Kidney (tissue), 14 donors: ENCODE results near the gene RASA3. TPM values are rescaled to one million over a fixed set of nuclear protein-coding genes. Genes with fewer than 3 reads are reported as not detected.

Experiments used
- DNase-seq, 5 donors: peaks; one replicate each; pipeline ENCODE4 v3.0.0-alpha.2; 2013 to 2020
- FAIRE-seq: peaks from 2 replicates; lab custom pipeline; 2012; peaks lifted over from hg19 to GRCh38; lab: Jason Lieb, UNC
- H3K27ac ChIP-seq, 2 donors: one replicate each; pipeline ENCODE4 v1.7.0; 2013; ENCODE audit warnings: low read depth in 2 of 2, low read length in 2 of 2, inconsistent platforms in 1 of 2
- H3K27me3 ChIP-seq: one replicate; pipeline ENCODE4 v1.7.1; 2013; ENCODE audit warnings: low read length, inconsistent platforms; ENCODE audit not compliant: control insufficient read depth, insufficient read depth
- H3K36me3 ChIP-seq, 3 donors: one replicate each; pipeline versions ENCODE4 v1.7.0 to v1.7.1; 2013; ENCODE audit warnings: low read length in 3 of 3, control low read depth in 1 of 3, inconsistent platforms in 1 of 3; ENCODE audit not compliant: insufficient read depth in 3 of 3, control insufficient read depth in 2 of 3
- H3K4me1 ChIP-seq, 3 donors: one replicate each; pipeline versions ENCODE4 v1.7.0 to v1.7.1; 2013; ENCODE audit warnings: low read length in 3 of 3, inconsistent platforms in 1 of 3, low read depth in 1 of 3; ENCODE audit not compliant: control insufficient read depth in 2 of 3, insufficient read depth in 2 of 3
- H3K4me3 ChIP-seq, 3 donors: one replicate each; pipeline versions ENCODE4 v1.7.0 to v1.8.1; 2013; ENCODE audit warnings: low read length in 3 of 3, control low read depth in 1 of 3, inconsistent platforms in 1 of 3
- H3K9ac ChIP-seq, 3 donors: one replicate each; pipeline versions ENCODE4 v1.7.0 to v1.7.1; 2013; ENCODE audit warnings: low read length in 3 of 3, control low read depth in 1 of 3, inconsistent platforms in 1 of 3
- H3K9me3 ChIP-seq, 3 donors: one replicate each; pipeline versions ENCODE4 v1.7.0 to v1.7.1; 2013; ENCODE audit warnings: low read length in 3 of 3, control low read depth in 1 of 3, inconsistent platforms in 1 of 3; ENCODE audit not compliant: control insufficient read depth in 2 of 3, insufficient read depth in 1 of 3
- intact Hi-C: fragments of 100-400 bp; cut with DNase I; formaldehyde crosslinking; loops from one replicate; pipeline ENCODE4 v1.11.1; 2022
- polyA plus RNA-seq: library from polyadenylated mRNA; stranded (reverse); fragments of 350-450 nt; fragmentation: Illumina TruSeq; extraction: RNeasy Lipid Tissue Mini Kit (QIAGEN cat#74804); gene quantifications from one replicate; pipeline ENCODE4 v1.2.3, GENCODE V29; 2014; ENCODE audit warnings: low read depth, low replicate concordance; ENCODE audit not compliant: insufficient read depth
- total RNA-seq: library from RNA; stranded (reverse); fragmentation: NEBNext Ultra II Directional; extraction: Animal tissue kit (Norgen Biotek cat#: 25700); gene quantifications from one replicate; pipeline ENCODE4 v1.2.1, GENCODE V29; 2021
- TF ChIP-seq, protein P1 (sequence below): IDR thresholded peaks from 3 replicates; pipeline ENCODE4 v1.5.1; 2012; ENCODE audit warnings: mild to moderate bottlenecking, moderate library complexity, borderline replicate concordance; ENCODE audit not compliant: insufficient read depth; ENCODE audit errors: extremely low read depth
- donor health status: control.
- donor health status: control.
- donor health status: control.
- donor health status: control.
- donor health status: control.
- donor health status: DM: yes; HTN: yes; CAD: no.
- donor health status: Normal renal cell carcinoma (clear cell type).

Gene RASA3
- total and polyA plus RNA-seq, 2 donors from 2014 or later = 4.2 to 28.8 TPM

- Histone ChIP-seq H3K9ac (no peak overlapping the region), H3K4me3 (no peak overlapping the region), H3K9me3 (no peaks in the 10 kb centered on the region), H3K27ac (no peak overlapping the region), H3K27me3 (no peaks in the 10 kb centered on the region), H3K36me3 (no peaks in the 10 kb centered on the region), H3K4me1 (no peaks in the 10 kb centered on the region)
- no peak for FAIRE-seq
- peak in 1 of 5 donors; percentile 55 for DNase-seq
- TF ChIP-seq, protein P1, sequence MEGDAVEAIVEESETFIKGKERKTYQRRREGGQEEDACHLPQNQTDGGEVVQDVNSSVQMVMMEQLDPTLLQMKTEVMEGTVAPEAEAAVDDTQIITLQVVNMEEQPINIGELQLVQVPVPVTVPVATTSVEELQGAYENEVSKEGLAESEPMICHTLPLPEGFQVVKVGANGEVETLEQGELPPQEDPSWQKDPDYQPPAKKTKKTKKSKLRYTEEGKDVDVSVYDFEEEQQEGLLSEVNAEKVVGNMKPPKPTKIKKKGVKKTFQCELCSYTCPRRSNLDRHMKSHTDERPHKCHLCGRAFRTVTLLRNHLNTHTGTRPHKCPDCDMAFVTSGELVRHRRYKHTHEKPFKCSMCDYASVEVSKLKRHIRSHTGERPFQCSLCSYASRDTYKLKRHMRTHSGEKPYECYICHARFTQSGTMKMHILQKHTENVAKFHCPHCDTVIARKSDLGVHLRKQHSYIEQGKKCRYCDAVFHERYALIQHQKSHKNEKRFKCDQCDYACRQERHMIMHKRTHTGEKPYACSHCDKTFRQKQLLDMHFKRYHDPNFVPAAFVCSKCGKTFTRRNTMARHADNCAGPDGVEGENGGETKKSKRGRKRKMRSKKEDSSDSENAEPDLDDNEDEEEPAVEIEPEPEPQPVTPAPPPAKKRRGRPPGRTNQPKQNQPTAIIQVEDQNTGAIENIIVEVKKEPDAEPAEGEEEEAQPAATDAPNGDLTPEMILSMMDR = no peak
- intact Hi-C loops = loop anchor here (5.0 kb wide), 1 partner anchor 270 kb away; no protein-coding TSS in a partner anchor
Measured at GRCh38 chr13:113952151-113952982, 180.1 kb downstream of the RASA3 start.

DNA sequence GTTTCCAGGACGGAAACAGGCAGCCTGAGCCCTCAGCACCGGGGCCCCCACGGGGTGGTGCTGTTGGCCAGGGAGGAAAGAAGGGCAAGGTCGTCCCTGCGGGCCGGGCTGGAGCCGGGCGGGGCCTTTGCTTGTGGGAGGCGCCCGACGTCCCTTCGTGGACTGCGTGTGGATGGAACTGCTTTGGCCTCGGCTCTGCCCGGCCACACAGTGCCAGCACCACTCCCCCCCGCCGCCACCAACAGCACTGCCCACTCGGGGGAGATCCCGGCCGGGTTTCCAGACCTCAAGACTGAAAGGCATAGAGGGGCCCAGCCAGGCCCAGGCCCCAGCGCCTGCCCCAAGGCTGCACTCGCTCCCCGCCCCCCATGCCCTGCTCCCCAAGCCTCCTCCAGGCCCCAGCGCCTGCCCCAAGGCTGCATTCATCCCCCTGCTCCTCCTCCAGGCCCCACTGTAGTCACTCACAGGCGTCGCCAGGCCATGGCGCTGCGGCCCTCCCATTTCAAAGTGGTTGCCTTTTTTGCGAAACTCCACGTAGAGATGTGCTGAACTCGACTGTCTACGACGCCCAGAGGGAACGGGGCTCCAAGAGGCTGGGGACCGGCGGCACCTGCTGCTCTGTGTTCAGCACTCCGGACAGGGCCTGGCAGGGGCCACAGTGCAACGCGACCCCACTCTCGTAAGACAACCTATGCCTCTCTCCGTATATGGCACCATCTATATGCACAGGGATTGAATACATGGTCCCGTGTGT lies 181.0 kb downstream of the RASA3 start:
- H3K27ac ChIP-seq = no peak overlapping the region
- H3K9ac ChIP-seq = peak overlapping the region in 1 of 3 donors; percentile 17
- intact Hi-C loops = loop anchor here (5.0 kb wide), 1 partner anchor 271 kb away; no protein-coding TSS in a partner anchor
- FAIRE-seq (no peak), DNase-seq (peak; percentile 67 to 95 (median 76))
- no peaks in the 10 kb centered on the region for H3K4me1 ChIP-seq
- TF ChIP-seq, protein P1 = peak; percentile 60
- H3K36me3 ChIP-seq = no peaks in the 10 kb centered on the region
- no peaks in the 10 kb centered on the region for H3K9me3 ChIP-seq
- H3K27me3 ChIP-seq = no peaks in the 10 kb centered on the region
- no peak overlapping the region for H3K4me3 ChIP-seq

DNA sequence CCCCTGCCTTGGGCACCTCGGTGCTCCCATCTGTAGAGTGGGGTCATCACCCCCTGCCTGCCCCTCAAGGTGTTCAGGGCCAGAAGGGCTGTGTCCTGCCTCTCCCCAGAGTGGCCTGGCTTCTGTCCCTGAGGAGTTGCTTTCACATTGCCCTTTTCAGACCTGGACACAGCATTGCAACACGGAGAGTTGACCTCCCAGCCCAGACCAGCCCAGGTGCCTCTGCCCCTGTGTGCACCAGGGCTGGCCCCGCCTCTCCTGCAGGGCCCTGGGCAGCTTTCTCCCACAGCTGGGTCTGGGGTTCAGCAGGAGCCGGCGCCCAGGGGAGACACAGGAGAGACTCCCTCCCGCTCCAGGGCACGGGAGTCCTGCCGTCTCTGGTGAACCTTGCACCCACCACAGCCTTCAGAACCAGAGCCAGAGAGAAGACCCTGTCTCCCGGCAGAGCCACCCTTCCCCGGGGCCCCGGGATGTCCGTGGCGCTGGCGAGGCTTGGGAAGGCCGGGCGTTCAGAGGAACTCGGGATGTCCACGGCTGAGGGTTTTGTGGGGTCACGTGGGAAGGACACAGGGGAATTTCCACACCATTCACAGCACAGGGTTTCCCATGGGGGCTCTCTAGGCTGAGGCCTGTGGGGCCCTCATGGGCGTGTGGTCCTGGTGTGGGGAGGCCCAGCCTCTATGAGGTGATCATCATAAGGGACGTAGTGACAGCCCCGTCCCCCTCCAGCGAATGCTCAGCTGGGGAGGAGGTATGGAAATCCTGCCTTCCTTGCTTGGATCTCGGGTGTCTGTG lies 181.8 kb downstream of the RASA3 start:
- Histone ChIP-seq H3K4me3 (no peak overlapping the region), H3K27ac (no peak overlapping the region), H3K4me1 (no peaks in the 10 kb centered on the region), H3K36me3 (no peaks in the 10 kb centered on the region), H3K9me3 (no peaks in the 10 kb centered on the region), H3K9ac (peak overlapping the region in 1 of 3 donors; percentile 17), H3K27me3 (no peaks in the 10 kb centered on the region)
- no peak for FAIRE-seq
- TF ChIP-seq, protein P1 = no peak
- peak in 1 of 5 donors; percentile 73 for DNase-seq
- intact Hi-C loops = loop anchor here (5.0 kb wide), 1 partner anchor 272 kb away; no protein-coding TSS in a partner anchor
